GM19043 (cell line): ENCODE results near the gene LCP1.

Experiments
- ATAC-seq: cut with Tn5 transposase; IDR thresholded peaks from one replicate; pipeline ENCODE4 v1.9.1; 2021; ENCODE audit warnings: low read depth; ENCODE audit not compliant: unreplicated experiment

LCP1 gene

DNA sequence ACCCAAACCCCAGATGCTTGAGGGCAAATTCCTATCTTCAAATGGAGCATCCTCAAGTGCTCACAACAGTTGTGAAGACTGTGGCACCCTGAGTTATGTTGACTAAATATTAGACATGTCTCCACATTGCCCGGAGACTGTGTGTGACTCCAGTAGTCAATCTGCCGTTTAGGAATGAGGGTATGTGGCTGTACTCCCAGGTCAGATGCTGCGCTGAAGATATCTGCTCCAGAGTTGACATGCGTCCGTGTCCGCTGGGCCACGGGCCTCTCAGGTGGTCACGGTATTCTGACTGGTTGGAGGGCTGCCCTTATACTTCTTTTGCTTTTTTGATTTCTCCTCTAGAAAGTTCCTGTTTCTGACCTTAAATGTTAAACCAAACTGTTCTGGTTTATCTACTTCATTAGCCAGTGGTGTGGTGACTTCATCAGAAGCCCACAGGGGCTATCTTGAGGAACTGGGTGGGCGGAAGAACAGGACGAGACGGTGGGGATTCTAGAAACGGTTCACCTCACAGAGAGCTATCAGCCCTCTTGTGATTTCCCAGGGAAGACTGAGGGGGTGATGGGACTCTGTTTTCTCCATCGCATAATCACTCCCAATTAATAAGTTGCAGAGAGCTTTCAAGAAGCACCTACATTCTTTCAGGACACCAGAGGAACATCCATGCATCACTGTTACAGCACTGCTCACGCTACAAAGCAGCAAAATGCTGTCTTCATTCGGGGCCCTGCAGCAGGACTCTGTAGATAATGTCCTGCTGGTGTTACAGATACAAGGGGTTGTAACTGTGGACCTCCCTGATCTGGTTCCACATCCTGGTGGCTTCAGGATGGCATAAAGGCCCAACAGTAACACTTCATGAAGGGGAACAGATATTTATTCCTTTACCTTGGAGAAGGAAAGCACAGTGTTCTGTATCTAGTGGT is 1.3 kb upstream of the LCP1 start:
- ATAC-seq: no peak

DNA sequence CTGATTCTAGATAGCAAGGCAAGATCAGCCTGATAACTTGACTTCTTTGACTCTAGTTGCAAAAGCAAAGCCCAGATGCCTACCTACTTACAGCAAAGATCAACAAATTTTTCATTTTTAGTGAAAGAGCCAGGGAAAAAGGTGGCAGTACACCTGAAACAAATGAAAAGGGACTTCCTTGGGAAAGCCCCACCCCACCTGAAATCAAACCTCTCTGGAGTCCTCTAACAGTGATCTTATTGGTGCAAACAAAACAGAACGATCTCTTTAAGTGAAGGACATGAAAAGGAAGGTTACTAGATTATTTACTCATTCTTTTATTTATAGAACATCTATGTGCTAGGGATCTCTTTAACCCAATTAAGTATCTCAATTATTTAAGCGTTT is 507 bp upstream of the LCP1 start:
- no peak for ATAC-seq

DNA sequence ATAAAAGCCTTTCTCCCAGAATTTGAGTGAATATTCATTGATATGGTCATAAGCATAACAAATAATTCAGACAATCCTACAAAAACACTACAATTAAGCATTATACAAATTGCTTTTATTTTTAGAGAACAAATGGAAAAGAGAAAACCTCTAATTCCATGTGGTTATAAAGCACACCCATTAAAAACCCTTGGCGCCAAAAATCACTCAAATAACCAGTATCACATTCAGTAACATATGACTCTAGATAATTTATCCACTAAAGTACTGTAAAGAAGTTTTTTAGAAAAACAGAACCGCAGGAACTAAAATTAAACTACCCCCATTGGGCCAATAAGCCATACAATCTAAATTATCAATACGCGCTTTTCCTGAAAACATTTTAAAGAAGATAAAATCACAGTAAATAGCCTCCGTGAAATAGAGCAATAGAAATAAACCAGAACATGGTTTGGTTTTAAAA is 569 bp downstream of the LCP1 start:
- no peak for ATAC-seq

DNA sequence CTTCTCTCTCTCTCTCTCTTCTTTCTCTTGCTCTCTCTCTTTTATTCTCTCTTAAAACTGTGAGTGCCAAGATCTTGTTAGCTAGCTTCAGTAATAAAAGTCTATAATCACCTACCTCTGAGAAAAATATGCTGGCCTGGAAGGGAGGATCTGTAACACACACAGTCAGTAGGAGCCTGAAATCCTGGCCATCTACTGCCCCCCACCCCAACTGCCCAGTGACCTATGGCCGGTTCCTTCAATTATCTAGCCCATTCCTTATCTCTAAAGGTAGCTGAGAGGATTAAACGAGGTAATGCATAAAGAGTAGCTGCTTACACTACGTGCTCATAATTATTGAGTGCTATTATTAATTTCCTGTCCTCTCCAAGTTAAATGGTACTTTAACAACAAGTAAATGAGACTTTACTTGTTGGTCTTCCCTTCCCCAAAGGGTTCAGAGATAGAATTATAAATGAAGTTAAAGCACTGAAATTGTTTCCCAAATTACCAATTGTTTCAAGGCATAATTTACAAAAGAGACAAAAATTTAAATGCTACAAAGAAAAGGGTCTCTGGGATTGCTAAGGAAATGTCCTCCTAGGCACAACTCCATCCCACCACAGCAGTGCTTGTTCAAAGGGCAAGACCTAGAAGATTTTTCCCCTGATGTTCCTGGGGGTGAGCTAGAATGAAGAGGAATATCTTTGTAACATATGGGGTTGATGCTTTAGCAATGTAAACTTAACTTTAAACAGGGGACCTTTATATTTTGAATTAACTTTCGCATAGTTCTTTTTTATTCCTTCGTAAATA is 1.8 kb downstream of the LCP1 start:
- no peak for ATAC-seq

DNA sequence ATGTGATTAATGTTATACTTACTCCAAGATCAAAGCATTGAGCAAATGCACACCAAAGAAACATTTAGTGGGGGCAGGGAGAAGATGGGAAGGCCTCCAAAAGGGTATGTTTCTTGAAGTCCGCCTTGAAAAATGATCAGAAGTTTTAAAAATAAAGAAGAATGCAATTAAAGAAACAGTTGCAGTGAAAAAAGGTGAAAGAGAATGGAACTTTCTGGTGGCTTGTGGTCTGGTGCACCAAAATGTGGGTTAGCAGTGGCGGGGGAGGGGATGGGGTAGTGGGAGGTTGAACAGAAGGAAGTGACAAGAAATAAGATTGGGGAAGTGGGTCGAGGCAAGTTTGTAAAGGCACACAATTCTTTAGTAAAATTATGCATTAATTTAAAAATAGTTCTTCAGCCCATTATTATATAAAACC is 2.5 kb downstream of the LCP1 start:
- ATAC-seq: no peak

DNA sequence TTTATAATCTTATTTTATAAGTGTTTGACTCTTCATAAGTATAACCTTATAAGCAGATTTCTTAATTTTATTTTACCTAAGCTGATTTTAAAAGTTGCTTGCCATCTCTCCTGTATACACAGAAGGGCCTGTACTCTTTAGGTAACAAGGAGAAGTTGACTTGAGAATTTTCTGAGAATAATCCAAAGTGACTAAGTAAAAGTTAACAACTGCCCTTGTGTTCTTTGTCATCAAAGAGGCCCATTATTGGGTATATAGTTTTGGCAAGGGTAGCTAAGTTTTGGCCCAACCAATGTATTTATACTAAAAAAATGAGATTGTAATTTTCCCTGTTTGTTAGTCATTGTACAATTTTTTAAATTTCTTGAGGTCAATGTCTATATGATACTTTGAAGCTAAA is 3.2 kb downstream of the LCP1 start:
- no peak for ATAC-seq

DNA sequence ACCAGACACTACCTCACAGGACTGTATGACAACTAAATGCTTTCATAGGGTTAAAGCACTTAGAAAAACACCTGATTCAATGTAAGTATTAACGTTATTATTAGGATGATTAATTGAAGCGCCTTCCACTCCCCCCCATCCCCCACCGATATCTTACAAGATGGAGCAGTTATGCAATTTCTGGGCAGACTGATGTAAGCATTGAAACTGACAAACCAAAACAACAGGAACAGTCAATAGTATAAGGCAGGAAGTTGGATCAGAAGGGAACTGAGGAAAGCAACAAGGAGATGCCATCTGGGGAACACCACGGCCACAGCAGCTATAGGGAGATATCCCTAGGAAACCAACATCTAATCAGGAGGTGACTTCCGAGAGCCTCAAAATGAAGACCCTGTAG is 3.8 kb downstream of the LCP1 start:
- ATAC-seq: no peak

DNA sequence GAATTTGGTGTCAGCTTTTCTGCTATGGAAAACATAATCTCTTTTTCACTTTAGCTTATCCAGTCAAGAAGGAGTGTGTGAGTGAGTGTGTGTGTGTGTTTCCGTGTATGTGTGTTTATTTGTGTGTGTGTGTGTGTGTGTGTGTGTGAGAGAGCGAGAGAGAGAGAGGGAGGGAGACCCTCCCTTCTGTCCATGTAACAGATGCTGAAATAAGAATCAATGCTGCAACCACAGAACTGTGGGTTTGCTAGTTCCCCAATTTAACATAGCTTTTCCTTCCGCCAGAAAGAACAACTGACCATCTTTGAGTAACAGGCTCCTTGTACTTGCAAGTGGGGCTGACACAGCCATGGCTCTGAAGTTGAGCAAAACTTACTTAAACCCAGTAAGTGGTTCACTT is 5.2 kb downstream of the LCP1 start:
- ATAC-seq: peak; percentile 43

DNA sequence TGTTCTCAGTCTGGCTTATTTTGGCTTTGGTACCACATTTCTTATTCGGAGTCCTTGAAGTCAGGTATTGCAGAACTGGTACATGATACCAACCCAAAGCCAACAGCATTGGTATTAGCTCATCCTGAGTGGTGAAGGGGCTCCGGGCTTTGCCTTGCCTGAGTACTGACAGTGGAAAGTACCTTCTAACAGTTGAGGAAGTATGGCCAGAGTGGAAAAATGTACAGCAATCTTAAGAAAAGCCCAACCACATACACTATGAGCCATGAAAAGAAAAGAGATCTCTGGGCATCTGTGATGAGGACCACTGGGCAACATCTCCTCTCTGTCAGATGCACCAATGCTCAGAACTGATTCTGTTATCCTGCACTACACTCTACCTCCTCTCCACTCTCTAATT is 8.3 kb downstream of the LCP1 start:
- ATAC-seq: peak; percentile 27

DNA sequence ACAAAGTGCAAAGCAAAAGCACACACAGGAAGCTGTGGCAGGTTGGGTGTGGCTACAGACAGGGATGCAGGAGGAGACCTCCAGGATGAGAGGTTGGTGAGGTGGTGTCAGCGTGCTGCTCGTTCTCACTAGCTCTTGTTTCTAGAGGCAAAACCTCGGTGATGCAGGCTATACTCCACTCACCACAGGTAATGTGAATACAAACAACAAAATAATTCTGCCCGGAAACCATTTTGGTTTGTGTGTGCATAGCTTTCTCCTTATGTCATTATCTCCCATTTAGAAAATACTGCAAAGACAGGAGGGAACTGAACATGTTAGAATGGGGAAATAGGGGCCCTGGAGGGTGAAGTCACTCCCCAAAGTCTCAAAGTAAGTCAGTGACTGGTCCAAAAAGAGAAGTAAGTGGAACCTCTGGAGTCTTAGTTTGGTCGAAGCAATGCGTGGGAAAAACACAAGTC is 9.4 kb downstream of the LCP1 start:
- no peak for ATAC-seq

DNA sequence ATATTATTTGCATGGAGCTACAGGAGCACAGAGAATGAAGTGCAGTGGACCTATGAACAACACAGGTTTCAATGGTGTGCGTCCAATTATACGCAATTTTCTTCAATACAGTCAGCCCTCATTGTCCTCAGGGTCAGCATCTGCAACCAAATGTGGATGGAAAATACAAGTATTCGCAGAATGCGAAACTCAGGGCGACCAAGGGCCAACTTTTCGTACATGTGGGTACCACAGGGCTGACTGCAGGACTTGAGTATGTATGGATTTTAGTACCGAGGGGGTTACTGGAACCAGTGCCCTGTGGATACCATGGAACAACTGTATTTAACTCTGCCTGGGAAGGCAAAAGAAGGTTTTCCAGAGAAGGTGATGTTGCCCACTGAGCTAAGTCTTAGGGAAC is 10.2 kb downstream of the LCP1 start:
- ATAC-seq: no peak

DNA sequence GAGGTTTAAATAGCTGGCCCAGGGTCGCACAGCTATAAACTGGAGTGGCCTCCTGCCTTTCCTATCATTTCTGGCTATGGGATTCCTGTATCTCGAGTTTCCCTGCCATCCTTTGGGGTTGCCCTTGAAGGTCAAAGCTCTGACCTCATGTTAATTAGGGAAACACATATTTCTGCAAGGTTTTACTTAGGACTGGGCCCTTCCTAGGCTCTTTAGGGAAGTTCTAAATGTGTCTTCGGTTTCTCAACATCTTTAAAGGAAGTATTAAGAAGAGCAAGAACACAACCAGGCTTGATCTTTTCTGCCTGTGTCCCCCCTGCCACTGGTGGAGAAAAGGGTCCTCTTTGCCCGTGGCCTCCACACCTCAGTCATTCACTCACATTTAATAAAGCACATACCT is 10.8 kb downstream of the LCP1 start:
- no peak for ATAC-seq

DNA sequence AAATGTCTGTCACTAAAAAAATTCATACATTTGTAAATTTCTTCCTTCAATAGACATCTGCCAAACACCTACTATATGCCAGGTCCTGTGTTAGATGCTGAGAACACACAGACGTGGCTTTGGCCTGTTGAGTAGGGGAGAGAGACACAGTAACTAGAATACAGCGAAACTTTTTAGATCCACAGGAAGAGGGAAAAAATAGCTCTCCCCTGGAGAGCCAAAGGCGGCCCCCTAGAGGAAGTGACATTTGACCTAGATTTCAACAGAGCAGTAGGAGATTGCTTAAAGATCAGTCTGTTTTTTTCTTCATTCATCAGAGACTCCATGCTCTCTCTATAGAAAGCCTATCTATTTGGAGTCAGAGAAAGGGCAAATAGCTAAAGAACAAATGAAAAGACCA is 11.3 kb downstream of the LCP1 start:
- ATAC-seq: no peak

DNA sequence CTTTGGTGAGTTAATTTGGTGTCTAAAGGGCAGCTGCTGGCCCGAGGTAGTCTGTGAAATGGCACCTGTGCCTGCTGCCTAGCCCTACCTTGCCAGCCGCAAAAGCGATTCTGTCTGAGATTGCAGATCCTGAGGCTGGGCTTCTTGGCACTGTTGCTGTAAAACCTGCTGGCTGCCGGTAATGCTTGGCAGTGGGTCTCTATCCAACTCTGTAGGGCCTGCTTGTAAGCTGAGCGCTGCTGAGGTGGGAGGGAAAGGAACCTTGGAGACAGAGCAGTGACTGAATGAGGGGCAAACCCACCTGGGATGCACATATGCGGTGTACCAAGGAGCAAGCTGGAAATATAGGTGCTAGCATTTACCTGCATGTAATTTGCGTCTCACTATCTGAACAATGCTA is 11.7 kb downstream of the LCP1 start:
- no peak for ATAC-seq

DNA sequence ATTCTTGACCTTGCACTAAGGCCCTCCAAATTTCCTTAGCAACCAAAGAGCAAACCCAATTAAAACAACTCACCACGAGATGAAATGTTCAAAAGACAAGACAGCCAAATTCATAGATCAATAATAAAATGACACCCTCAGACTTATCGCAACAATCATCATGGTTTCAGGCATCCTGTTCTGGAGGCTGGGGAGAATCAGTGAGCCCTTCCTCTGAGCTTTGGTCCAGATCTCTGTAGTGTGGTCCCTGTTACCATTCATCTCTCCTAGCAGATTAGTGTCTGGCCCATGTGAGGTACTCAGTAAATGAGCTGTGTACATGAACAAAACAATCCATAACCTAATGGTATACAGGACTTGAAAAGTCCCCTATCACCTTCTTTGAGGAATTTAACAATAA is 12.2 kb downstream of the LCP1 start:
- ATAC-seq: no peak

DNA sequence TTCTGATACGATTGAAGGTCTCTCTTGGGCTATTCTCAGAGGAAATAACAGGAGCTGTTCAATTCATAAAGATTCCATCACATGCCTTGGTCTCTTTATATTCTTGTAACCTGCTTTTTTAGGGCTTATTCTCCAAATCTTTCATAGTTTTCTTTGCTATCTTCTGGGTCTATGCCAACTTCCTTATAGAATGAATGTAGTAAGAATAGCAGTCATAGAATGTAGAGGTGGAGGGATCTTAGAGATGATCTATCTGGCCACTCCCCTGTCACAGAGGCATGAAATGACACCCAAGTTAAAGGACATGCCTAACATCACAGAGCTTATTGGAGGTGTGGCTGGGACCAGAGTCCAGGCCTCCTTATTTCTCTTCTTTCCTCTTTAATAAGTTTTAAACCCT is 13.2 kb downstream of the LCP1 start:
- ATAC-seq: no peak

DNA sequence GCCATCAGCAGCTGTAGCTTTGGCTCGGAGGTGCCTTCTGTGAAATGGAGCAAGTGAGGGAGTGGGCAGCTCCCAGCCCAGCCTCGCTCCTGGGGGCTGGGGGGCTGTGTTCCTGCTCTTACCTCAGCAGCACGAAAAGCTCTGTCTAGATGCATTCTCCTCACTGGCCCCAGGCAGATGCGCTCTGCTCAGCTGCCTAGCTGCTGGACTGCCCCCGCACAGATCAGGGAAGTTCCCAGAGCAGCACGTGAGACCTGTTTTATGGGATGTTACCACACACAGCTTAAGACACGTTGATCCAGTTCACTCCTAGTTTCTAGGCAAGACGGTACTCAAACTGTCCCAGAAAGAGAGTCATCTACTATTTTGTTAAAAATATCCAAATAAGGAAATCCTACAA is 13.6 kb downstream of the LCP1 start:
- ATAC-seq: no peak

DNA sequence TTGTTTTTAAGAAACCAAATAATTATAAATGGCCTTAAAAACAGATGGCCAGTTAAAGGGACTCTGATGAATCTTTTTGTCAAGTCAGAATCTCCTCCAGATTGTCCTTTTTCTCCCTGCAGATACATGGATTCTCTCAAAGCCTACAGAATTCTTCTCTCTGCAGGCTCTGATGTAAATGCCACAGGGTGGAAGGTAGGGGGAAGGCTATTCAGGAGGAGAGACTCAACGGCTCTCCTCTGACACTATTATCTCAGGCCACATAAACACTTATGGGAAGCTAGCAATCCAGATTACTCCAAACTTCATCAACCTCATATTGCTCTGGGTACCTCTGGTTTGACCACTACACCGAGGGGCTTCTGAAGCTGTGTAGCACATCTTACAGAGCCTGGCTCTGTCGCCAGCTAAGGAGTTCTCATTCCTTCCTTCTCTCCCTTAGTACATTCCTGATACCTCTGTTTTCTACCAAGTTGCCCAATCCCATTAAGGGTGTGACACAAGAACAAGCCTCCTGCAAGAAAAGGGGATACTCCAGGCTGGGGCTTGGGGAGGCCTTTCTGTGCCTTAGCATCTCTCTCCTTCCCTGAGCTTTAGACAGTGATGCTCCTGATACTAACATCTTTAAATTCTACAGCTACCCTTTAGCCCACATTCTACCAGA is 14.9 kb downstream of the LCP1 start:
- no peak for ATAC-seq

DNA sequence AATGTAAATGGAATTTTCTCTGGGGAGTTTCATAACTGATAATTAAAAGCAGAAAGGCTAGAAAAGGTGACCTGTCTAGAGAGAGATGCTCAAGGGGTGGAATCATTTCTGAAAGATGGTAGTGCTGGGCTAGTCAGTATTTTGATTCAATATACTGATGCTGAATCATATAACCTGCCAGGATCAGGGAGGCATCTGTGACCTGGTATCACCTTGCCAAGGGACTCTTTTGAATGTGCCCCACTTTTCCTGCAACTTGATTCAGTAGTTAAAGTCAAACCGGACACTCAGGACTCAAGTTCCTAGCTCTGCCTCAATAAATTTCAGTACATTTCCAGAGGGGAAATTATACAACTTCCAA is 15.8 kb downstream of the LCP1 start:
- no peak for ATAC-seq

DNA sequence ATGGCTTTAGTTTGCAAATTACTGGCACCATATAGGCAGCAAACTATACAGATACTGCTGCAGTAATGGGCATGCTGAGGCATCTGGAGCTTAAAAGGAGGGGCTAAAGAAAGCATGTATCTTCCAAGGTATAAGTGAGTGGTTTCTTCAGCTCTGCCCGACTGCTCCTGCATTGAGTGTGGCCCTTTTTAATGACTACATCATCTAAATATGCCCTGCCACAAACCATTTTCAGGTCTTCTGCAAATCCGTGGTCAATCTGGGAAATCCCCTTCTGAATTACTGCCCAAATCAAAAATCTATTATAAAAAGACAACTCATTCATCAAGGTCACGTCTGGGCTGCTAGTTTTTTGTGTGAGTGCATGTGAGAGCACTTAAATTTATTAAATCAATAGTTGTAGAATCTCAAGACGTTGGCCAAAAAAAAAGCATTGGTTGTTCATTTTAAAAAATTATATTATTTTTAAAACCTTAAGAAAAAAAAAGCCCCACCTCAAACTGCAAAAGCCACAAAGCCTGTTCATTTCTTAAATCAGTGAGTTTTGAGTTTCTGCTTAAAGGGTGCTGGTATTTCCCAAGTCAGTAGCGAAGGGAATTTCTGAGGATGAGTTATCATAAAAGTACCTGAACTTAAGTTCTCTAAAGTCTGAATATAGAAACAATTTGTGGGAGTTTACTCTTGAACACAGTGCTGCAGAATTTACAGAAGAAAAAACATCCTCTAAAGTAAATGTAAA is 16.3 kb downstream of the LCP1 start:
- ATAC-seq: peak; percentile 56

DNA sequence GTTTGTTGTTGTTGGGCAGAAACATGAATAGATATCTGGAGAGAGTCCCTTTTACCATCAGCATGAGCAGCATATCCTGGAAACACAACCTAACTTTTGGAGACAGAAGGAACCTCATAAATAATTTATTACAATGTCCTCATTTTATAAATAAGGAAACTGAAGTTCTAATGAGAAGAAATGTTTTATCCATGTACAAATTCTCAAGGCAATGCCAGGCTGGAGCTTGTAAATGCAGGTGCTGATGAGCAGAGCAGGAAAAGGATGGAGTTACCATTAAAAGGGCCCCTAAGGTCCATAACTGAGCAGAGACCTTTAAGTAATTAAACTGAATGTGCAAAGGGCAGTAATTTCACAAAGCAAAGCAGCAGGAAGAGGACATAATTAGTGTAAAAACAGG is 17.3 kb downstream of the LCP1 start:
- no peak for ATAC-seq
